ENCODE results near the gene PDLIM1. TPM values are rescaled to one million over a fixed set of nuclear protein-coding genes. Genes with fewer than 3 reads are reported as not detected.

PDLIM1 gene
- total and polyA plus RNA-seq, 12 donors: 0.89 to 63.3 (median 31.2) TPM

DNA sequence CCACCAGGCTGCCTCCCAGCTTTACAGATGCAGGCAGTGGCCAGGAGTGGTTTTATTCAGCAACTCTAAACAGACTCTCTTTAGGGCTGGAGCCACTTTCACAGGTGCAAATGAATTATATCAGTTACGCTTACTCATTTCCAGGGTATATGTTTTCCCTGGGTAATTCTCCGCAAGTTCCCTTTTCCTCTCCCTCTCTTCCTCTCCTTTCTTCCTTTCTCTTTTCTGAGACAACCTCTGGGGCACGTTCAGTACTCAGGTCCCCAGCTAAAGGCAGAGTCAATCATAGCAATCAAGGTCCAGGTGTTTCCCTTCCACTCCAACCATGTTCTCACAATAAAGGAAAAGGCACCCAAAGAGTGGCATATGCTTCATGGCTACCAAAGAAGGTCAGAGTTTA lies 41.3 kb downstream of the PDLIM1 start:
- no peak overlapping the region for H3K27ac ChIP-seq
- intact Hi-C loops (cut with DNase I): loop anchor here in 1 of 2 donors (5.0 to 10.0 kb wide), 2 partner anchors 113 to 115 kb away; no protein-coding TSS in a partner anchor
- H3K27me3 ChIP-seq: no peaks in the 10 kb centered on the region
- H3K4me1 ChIP-seq (replicated peaks in 1 of 2): no peaks in the 10 kb centered on the region
- H3K9me3 ChIP-seq (replicated peaks in 1 of 3): no peaks in the 10 kb centered on the region
- TF ChIP-seq POLR2A (IDR thresholded peaks at IDR 0.05): no peak
- TF ChIP-seq, protein P1, sequence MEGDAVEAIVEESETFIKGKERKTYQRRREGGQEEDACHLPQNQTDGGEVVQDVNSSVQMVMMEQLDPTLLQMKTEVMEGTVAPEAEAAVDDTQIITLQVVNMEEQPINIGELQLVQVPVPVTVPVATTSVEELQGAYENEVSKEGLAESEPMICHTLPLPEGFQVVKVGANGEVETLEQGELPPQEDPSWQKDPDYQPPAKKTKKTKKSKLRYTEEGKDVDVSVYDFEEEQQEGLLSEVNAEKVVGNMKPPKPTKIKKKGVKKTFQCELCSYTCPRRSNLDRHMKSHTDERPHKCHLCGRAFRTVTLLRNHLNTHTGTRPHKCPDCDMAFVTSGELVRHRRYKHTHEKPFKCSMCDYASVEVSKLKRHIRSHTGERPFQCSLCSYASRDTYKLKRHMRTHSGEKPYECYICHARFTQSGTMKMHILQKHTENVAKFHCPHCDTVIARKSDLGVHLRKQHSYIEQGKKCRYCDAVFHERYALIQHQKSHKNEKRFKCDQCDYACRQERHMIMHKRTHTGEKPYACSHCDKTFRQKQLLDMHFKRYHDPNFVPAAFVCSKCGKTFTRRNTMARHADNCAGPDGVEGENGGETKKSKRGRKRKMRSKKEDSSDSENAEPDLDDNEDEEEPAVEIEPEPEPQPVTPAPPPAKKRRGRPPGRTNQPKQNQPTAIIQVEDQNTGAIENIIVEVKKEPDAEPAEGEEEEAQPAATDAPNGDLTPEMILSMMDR (IDR thresholded peaks at IDR 0.05): no peak
- no peak for DNase-seq
- peaks cover 0 to 7% of the 10 kb centered on the region in 2 donors for H3K36me3 ChIP-seq (replicated peaks in 1 of 2)
- WGBS, 4 donors: 76 to 81% (median 80%) methylated on average over 3 of the region's 3 CpGs
- no peak overlapping the region for H3K4me3 ChIP-seq

DNA sequence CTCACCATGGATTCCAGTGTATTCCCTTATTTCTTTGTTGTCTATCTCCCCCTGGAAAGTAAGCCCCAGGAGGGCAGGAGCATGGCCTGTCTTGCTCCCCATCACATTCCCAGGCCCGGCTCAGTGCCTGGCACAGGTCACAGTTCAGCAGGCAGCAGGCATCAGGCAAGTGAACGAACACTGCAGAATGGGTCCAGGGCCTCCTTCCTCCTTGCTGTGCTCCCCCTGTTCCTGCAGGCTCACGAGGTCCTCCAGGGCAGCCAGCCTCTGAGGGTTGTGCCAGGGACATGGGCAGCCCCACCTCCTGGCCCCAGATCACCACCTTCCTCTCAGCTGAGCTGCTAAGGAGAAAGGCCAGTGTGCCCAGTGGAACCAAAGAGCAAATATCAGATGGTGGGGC lies 41.8 kb downstream of the PDLIM1 start:
- Histone ChIP-seq H3K36me3 (replicated peaks in 1 of 2) (peaks cover 0 to 12% of the 10 kb centered on the region in 2 donors), H3K27ac (no peak overlapping the region), H3K4me3 (no peak overlapping the region), H3K9me3 (replicated peaks in 1 of 3) (no peaks in the 10 kb centered on the region), H3K4me1 (replicated peaks in 1 of 2) (no peaks in the 10 kb centered on the region), H3K27me3 (no peaks in the 10 kb centered on the region)
- peak in 2 of 7 donors; percentile 11 to 39 for DNase-seq
- TF ChIP-seq POLR2A (IDR thresholded peaks at IDR 0.05): no peak
- TF ChIP-seq, protein P1 (IDR thresholded peaks at IDR 0.05): no peak
- WGBS, 4 donors: 67 to 84% (median 79%) methylated on average over 2 to 3 of the region's 3 CpGs
- intact Hi-C loops (cut with DNase I): loop anchor here in 1 of 2 donors (5.0 to 10.0 kb wide), 2 partner anchors 113 to 114 kb away; no protein-coding TSS in a partner anchor

DNA sequence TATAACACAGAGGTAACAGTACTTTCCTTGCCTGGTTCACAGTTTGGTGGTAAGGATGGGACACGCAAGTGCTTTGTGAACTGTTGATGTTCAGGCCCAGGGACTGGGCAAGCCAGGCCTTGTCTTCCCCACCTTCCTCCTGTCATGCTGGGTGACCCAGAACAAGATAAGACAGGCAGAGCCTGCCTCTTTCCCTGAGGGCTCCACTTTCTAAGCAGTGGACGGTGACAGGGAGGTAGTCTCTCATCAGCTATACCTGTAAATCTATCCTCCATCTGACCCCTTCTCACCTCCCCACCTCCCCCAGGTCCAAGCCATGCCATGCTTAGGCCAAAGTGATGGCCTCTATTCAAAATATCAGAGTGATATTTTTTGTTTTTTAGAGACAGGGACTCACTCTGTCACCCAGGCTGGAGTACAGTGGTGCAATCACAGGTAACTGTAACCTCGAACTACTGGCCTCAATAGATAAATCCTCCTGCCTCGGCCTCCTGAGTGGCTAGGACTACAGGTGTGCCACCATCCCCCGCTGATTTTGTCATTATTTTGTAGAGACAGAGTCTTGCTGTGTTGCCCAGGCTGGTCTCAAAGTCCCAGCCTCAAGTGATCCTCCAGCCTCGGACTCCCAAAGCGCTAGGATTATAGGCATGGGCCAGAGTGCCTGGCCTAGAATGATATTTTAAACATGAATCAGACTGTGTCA lies 42.8 kb downstream of the PDLIM1 start:
- Histone ChIP-seq H3K36me3 (replicated peaks in 1 of 2) (peaks cover 0 to 14% of the 10 kb centered on the region in 2 donors), H3K4me1 (replicated peaks in 1 of 2) (no peaks in the 10 kb centered on the region), H3K4me3 (no peak overlapping the region), H3K27me3 (no peaks in the 10 kb centered on the region), H3K9me3 (replicated peaks in 1 of 3) (no peaks in the 10 kb centered on the region), H3K27ac (peak overlapping the region in 2 of 5 donors; percentile 39 to 47)
- TF ChIP-seq, protein P1 (IDR thresholded peaks at IDR 0.05): no peak
- no peak for TF ChIP-seq POLR2A (IDR thresholded peaks at IDR 0.05)
- DNase-seq: peak in 2 of 7 donors; percentile 8 to 33
- 89 to 96% (median 94%) methylated on average over 7 of the region's 7 CpGs for WGBS, 4 donors
- intact Hi-C loops (cut with DNase I): loop anchor here (2.0 to 10.0 kb wide), 3 partner anchors 113 to 117 kb away; no protein-coding TSS in a partner anchor

DNA sequence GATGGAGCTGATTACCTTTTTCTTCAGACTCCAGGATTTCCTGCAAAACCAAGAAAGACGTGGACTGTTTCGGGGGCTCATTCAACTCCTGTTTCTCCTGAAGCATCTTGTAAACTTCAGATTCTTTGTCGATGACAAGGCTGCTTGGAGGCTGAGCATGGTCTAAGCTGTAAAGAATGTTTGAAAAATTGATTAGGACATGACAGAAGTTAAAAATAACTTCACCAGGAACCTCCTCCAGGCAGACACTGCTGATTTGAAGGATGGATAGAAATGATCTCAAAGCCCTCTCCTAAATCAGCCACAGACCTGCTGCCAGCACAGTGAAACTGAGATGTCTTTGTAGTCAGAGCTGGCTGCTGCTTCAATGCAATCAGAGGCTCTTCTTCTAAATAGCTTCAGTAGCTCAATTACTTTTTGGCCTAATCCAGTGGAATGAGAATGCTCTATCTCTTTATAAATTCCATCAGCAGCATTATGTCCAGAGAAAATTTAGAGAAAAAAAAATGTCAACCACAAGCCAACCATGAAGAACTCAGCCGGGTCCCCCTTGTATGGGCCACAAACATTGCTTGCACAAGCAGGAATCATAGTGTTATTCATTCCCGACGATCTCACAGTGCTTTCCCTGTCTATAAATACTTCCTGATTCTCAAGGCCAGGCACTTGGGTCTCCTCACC lies 43.5 kb downstream of the PDLIM1 start:
- Histone ChIP-seq H3K27me3 (no peaks in the 10 kb centered on the region), H3K4me1 (replicated peaks in 1 of 2) (no peaks in the 10 kb centered on the region), H3K9me3 (replicated peaks in 1 of 3) (no peaks in the 10 kb centered on the region), H3K36me3 (replicated peaks in 1 of 2) (peaks cover 0 to 14% of the 10 kb centered on the region in 2 donors), H3K4me3 (no peak overlapping the region), H3K27ac (peak overlapping the region in 2 of 5 donors; percentile 39 to 47)
- intact Hi-C loops (cut with DNase I): loop anchor here (2.0 to 10.0 kb wide), 3 partner anchors 113 to 117 kb away; no protein-coding TSS in a partner anchor
- WGBS, 4 donors: 61 to 77% (median 64%) methylated on average over 6 of the region's 6 CpGs
- peak in 2 of 7 donors; percentile 2 to 45 for DNase-seq
- TF ChIP-seq, protein P1 (IDR thresholded peaks at IDR 0.05): no peak
- TF ChIP-seq POLR2A (IDR thresholded peaks at IDR 0.05): no peak

All from adrenal gland (tissue), 12 donors.